K562 (cell line): ENCODE measurements around the gene ENOX2. TPM values are rescaled to one million over a fixed set of nuclear protein-coding genes. Genes with fewer than 3 reads are reported as not detected.

ENCODE experiments used
- CHAMP1 ChIP-seq: fragments of 450-650 bp; IDR thresholded peaks from 2 replicates; pipeline ENCODE4 v1.6.1; 2016; ENCODE audit warnings: mild to moderate bottlenecking
- EGR1 ChIP-seq: fragments of 450-650 bp; conservative IDR thresholded peaks from 2 replicates; pipeline ENCODE4 v1.6.1; 2017; ENCODE audit warnings: mild to moderate bottlenecking
- HMGXB4 ChIP-seq: sonication (generic); formaldehyde crosslinking; IDR thresholded peaks from 2 replicates; pipeline ENCODE4 v1.8.1; 2023; ENCODE audit warnings: mild to moderate bottlenecking, missing genetic modification reagents
- HOXB6 ChIP-seq: fragments of 250-450 bp; sonication (Bioruptor Pico); IDR thresholded peaks from 2 replicates; pipeline ENCODE4 v1.5.1; 2022; ENCODE audit warnings: mild to moderate bottlenecking, borderline replicate concordance
- MECOM ChIP-seq: fragments of 250-450 bp; sonication (Bioruptor Pico); IDR thresholded peaks from 2 replicates; pipeline ENCODE4 v1.8.0; 2022; ENCODE audit warnings: inconsistent platforms
- MITF ChIP-seq: IDR thresholded peaks from 2 replicates; pipeline ENCODE4 v1.6.1; 2014; ENCODE audit warnings: antibody characterized with exemption
- MTF1 ChIP-seq: fragments of 250-450 bp; sonication (Bioruptor Pico); IDR thresholded peaks from 2 replicates; pipeline ENCODE4 v1.9.0; 2021; ENCODE audit warnings: moderate library complexity, mild to moderate bottlenecking, inconsistent platforms, borderline replicate concordance
- NFXL1 ChIP-seq: fragments of 450-650 bp; formaldehyde crosslinking; IDR thresholded peaks from 2 replicates; pipeline ENCODE4 v1.4.0; 2021; ENCODE audit warnings: mild to moderate bottlenecking
- NRF1 ChIP-seq, 2 experiments: fragments of 450-650 bp; IDR thresholded peaks in 1 of 2; conservative IDR thresholded peaks in 1 of 2; 2 replicates each; pipeline ENCODE4 v1.6.1; 2014; ENCODE audit warnings: mild to moderate bottlenecking in 2 of 2
- PHTF2 ChIP-seq: fragments of 250-450 bp; sonication (Bioruptor Pico); IDR thresholded peaks from 2 replicates; pipeline ENCODE4 v1.5.0; 2021; ENCODE audit warnings: mild to moderate bottlenecking
- SFPQ ChIP-seq: fragments of 200-400 bp; formaldehyde crosslinking; IDR thresholded peaks from 2 replicates; pipeline ENCODE4 v1.6.1; 2017; ENCODE audit warnings: mild to moderate bottlenecking, low read depth, low read length, moderate library complexity
- STAG1 ChIP-seq: sonication (generic); formaldehyde crosslinking; IDR thresholded peaks from 2 replicates; pipeline ENCODE4 v1.5.0; 2020; ENCODE audit warnings: missing genetic modification reagents, borderline replicate concordance
- TBL1XR1 ChIP-seq, 2 experiments: IDR thresholded peaks; 2 replicates each; pipeline ENCODE4 v1.6.1; 2012; ENCODE audit warnings: improper control_type of control experiment in 2 of 2, low read length in 2 of 2, mild to moderate bottlenecking in 1 of 2
- ZNF124 ChIP-seq: sonication (generic); formaldehyde crosslinking; IDR thresholded peaks from 2 replicates; pipeline ENCODE4 v1.8.1; 2022; ENCODE audit warnings: missing genetic modification reagents
- ZNF140 ChIP-seq: fragments of 250-450 bp; sonication (Bioruptor Pico); IDR thresholded peaks from 2 replicates; pipeline ENCODE4 v1.8.0; 2021; ENCODE audit warnings: moderate library complexity, mild to moderate bottlenecking, inconsistent platforms
- ZNF23 ChIP-seq: fragments of 250-450 bp; sonication (Bioruptor Pico); IDR thresholded peaks from 2 replicates; pipeline ENCODE4 v1.4.0; 2020; ENCODE audit warnings: mild to moderate bottlenecking
- ZNF24 ChIP-seq: fragments of 450-650 bp; IDR thresholded peaks from 2 replicates; pipeline ENCODE4 v1.6.1; 2016
- ZNF280B ChIP-seq: fragments of 250-450 bp; sonication (Bioruptor Pico); IDR thresholded peaks from 2 replicates; pipeline ENCODE4 v1.5.1; 2021; ENCODE audit warnings: mild to moderate bottlenecking
- ZNF740 ChIP-seq, 3 experiments: fragments of 200-800 bp in 1 of 3; sonication (Bioruptor generic) in 1 of 3; sonication (generic) in 1 of 3; formaldehyde crosslinking in 1 of 3; IDR thresholded peaks; 2 replicates each; pipeline versions ENCODE4 v1.6.1 to v1.8.0; 2016 to 2022; ENCODE audit warnings: mild to moderate bottlenecking in 2 of 3, missing compliant biosample characterization in 2 of 3, missing genetic modification characterization in 2 of 3, missing genetic modification reagents in 1 of 3
- polyA plus RNA-seq, 8 experiments: library from polyadenylated mRNA; depleted of rRNA in 4 of 8; stranded (reverse) in 5 of 8; unstranded in 3 of 8; fragments of >200 nt; fragmentation: Nextera tagmentation in 2 of 8; fragmentation: Illumina TruSeq in 1 of 8; extraction: Ambion mirVana in 2 of 8; extraction: Trizol in 1 of 8; gene quantifications; 2 replicates each; pipeline versions ENCODE4 v1.2.1 to v1.2.3, GENCODE V29; 2011 to 2014; ENCODE audit warnings: inconsistent platforms in 1 of 8, missing spikeins in 1 of 8
- total RNA-seq, 7 experiments: library from RNA; depleted of rRNA in 6 of 7; stranded (reverse); fragments of >200 nt in 6 of 7; fragmentation: Illumina TruSeq in 2 of 7; extraction: Trizol in 2 of 7; gene quantifications; 2 replicates each; pipeline versions ENCODE4 v1.2.1 to v1.2.3, GENCODE V29; 2011 to 2021; ENCODE audit warnings: low replicate concordance in 1 of 7

Gene ENOX2
- total and polyA plus RNA-seq, 9 of the 15 experiments (the other 6 are each of a cell fraction or from before 2014, with no cell fraction given): 6.1 to 24.0 (median 13.8) TPM

- TF ChIP-seq TBL1XR1 (IDR thresholded peaks at IDR 0.05; ENCODE audit: low read length in 2 of 2) (peak in 1 of 2 experiments; percentile 91; a peak in 2 of 4 replicates), ZNF23 (CRISPR knock-in tag) (no peak), HOXB6 (CRISPR knock-in tag) (no peak), CHAMP1 (no peak), PHTF2 (CRISPR knock-in tag) (no peak), ZNF140 (CRISPR knock-in tag) (no peak), EGR1 (no peak), MTF1 (no peak), HMGXB4 (CRISPR knock-in tag) (no peak), STAG1 (CRISPR knock-in tag) (no peak), SFPQ (no peak), MITF (no peak), ZNF124 (CRISPR knock-in tag) (no peak), NRF1 (conservative IDR thresholded peaks at IDR 0.05 in 1 of 2, IDR thresholded peaks at IDR 0.05 in 1 of 2) (no peak), ZNF24 (no peak), MECOM (CRISPR knock-in tag) (peak; percentile 92), ZNF280B (CRISPR knock-in tag) (no peak), NFXL1 (CRISPR knock-in tag) (no peak), ZNF740 (CRISPR knock-in tag; IDR thresholded peaks at IDR 0.05) (no peak), ZNF740 (tag; IDR thresholded peaks at IDR 0.05) (no peak)
Observed at GRCh38 chrX:130756233-130756632, 146.8 kb downstream of the ENOX2 start (continued).
